ENCODE measurements around the gene DNMT1.
"Not testable (repeated sequence)": the region's sequence is repeated elsewhere in the genome, so short reads cannot be mapped to it uniquely, and the experiment has no call there.

The DNMT1 gene

GRCh38 chr19:10194500-10195198, at the start of gene DNMT1:
DNMT1 (minus strand) TSS chr19:10194953; CDS start chr19:10194899, 54 bp downstream.
- DNase-seq, result peak; percentile 97 to 98

- no peak for DNase-seq
Measured at GRCh38 chr19:10243606-10244005, 48.9 kb upstream of the DNMT1 start.

- not testable (repeated sequence) for DNase-seq
Measured at GRCh38 chr19:10241826-10242449, 47.2 kb upstream of the DNMT1 start.

- no peak for DNase-seq
Measured at GRCh38 chr19:10238172-10238783, 43.5 kb upstream of the DNMT1 start.

GRCh38 chr19:10237702-10238101, 42.9 kb upstream of the DNMT1 start:
- no peak for DNase-seq

- not testable (repeated sequence) for DNase-seq
Measured at GRCh38 chr19:10235409-10235808, 40.7 kb upstream of the DNMT1 start.

- DNase-seq, result no peak
Measured at GRCh38 chr19:10235003-10235402, 40.2 kb upstream of the DNMT1 start.

- no peak for DNase-seq
Measured at GRCh38 chr19:10233946-10234345, 39.2 kb upstream of the DNMT1 start.

GRCh38 chr19:10231612-10232228, 37.0 kb upstream of the DNMT1 start:
- no peak for DNase-seq

- peak; percentile 87 for DNase-seq
Measured at GRCh38 chr19:10230861-10231611, 36.3 kb upstream of the DNMT1 start, which contains the start of gene S1PR2. S1PR2 (minus strand) TSS chr19:10231331; CDS start chr19:10224905, 6,426 bp downstream.

GRCh38 chr19:10230173-10230860, 35.6 kb upstream of the DNMT1 start:
- peak; percentile 75 to 80 for DNase-seq

- peak; percentile 58 to 70 for DNase-seq
Measured at GRCh38 chr19:10228920-10229319, 34.2 kb upstream of the DNMT1 start.

GRCh38 chr19:10228393-10228792, 33.6 kb upstream of the DNMT1 start:
- no peak for DNase-seq

GRCh38 chr19:10227026-10227971, 32.5 kb upstream of the DNMT1 start:
- no peak for DNase-seq

- no peak for DNase-seq
Measured at GRCh38 chr19:10226376-10227025, 31.7 kb upstream of the DNMT1 start.

- no peak for DNase-seq
Measured at GRCh38 chr19:10226021-10226375, 31.2 kb upstream of the DNMT1 start.

GRCh38 chr19:10224337-10224736, 29.6 kb upstream of the DNMT1 start:
- DNase-seq, result no peak

GRCh38 chr19:10223488-10224213, 28.9 kb upstream of the DNMT1 start:
- DNase-seq, result no peak

- DNase-seq, result no peak
Measured at GRCh38 chr19:10222201-10222890, 27.6 kb upstream of the DNMT1 start.

All from CD4-positive, alpha-beta T cell treated with Interleukin-4 for 1 hour (primary cell).